Transverse colon (tissue), 4 donors: ENCODE data around the gene KTN1. TPM values are rescaled to one million over a fixed set of nuclear protein-coding genes. Genes with fewer than 3 reads are reported as not detected.

Source experiments
- DNase-seq: peaks from one replicate; pipeline ENCODE4 v3.0.0-alpha.2; 2019
- H3K27ac ChIP-seq, 4 donors: fragments of 200-600 bp; sonication (generic); 2 replicates each; pipeline ENCODE4 v1.5.1; 2016 to 2018; ENCODE audit warnings: inconsistent platforms in 4 of 4
- H3K27me3 ChIP-seq: fragments of 200-600 bp; sonication (generic); 2 replicates; pipeline ENCODE4 v1.5.1; 2017; ENCODE audit warnings: inconsistent platforms
- H3K36me3 ChIP-seq, 4 donors: fragments of 200-600 bp; sonication (generic); 2 replicates each; pipeline ENCODE4 v1.5.1; 2017 to 2019; ENCODE audit warnings: inconsistent platforms in 4 of 4
- H3K4me1 ChIP-seq, 4 donors: fragments of 200-600 bp; sonication (generic); 2 replicates each; pipeline ENCODE4 v1.5.1; 2017 to 2020; ENCODE audit warnings: inconsistent platforms in 4 of 4
- H3K4me3 ChIP-seq, 4 donors: fragments of 200-600 bp; sonication (generic); 1 replicate in 1 of 4; 2 replicates in 3 of 4; pipeline versions ENCODE4 v1.5.1 to v1.6.1; 2017 to 2019; ENCODE audit warnings: inconsistent platforms in 4 of 4
- H3K9me3 ChIP-seq, 2 donors: fragments of 200-600 bp; sonication (generic); 2 replicates each; pipeline ENCODE4 v1.5.1; 2017 to 2019; ENCODE audit warnings: inconsistent platforms in 2 of 2
- EP300 ChIP-seq: sonication (generic); formaldehyde crosslinking; IDR thresholded peaks from one replicate; pipeline ENCODE4 v1.6.1; 2017; ENCODE audit warnings: antibody characterized with exemption, low read depth
- POLR2A ChIP-seq: fragments of 450-650 bp; IDR thresholded peaks from one replicate; pipeline ENCODE4 v1.6.1; 2016; ENCODE audit warnings: antibody characterized with exemption, mild to moderate bottlenecking, moderate library complexity
- POLR2AphosphoS5 ChIP-seq, 3 donors: sonication (generic); formaldehyde crosslinking; IDR thresholded peaks; one replicate each; pipeline ENCODE4 v1.6.1; 2016; ENCODE audit warnings: antibody characterized with exemption in 3 of 3
- WGBS, 2 donors: methylation state at CpG; one replicate each; pipeline ENCODE4 v1.1.5; 2018; ENCODE audit warnings: low coverage in 1 of 2; 5-methylcytosine and 5-hydroxymethylcytosine counted together
- in situ Hi-C, 4 donors: fragments of 200-750 bp; cut with MboI; loops; one replicate each; pipeline versions ENCODE4 v1.15.0 to v1.15.1; 2017; ENCODE audit warnings: low sequenced_read_pairs in 3 of 4, low pct_ligation_motif_present in 1 of 4, low pct_unique_long_range_greater_than_20kb in 1 of 4
- intact Hi-C: fragments of 100-400 bp; cut with DNase I; formaldehyde crosslinking; loops from one replicate; pipeline ENCODE4 v1.15.1; 2023; ENCODE audit warnings: low total_unique reads
- total RNA-seq, 4 donors: library from RNA; depleted of rRNA; stranded (reverse); fragments of >200 nt; gene quantifications; one replicate each; pipeline ENCODE4 v1.1.0, GENCODE V29; 2016
- TF ChIP-seq, protein P1 (sequence below), 5 experiments: fragments of 200-600 bp in 3 of 5; fragments of 450-650 bp in 2 of 5; sonication (generic) in 3 of 5; IDR thresholded peaks; 1 replicate in 2 of 5; 2 replicates in 3 of 5; pipeline ENCODE4 v1.5.1; 2016 to 2017; ENCODE audit warnings: antibody characterized with exemption in 5 of 5, inconsistent platforms in 3 of 5, mild to moderate bottlenecking in 2 of 5, moderate library complexity in 1 of 5

Gene KTN1, protein sequence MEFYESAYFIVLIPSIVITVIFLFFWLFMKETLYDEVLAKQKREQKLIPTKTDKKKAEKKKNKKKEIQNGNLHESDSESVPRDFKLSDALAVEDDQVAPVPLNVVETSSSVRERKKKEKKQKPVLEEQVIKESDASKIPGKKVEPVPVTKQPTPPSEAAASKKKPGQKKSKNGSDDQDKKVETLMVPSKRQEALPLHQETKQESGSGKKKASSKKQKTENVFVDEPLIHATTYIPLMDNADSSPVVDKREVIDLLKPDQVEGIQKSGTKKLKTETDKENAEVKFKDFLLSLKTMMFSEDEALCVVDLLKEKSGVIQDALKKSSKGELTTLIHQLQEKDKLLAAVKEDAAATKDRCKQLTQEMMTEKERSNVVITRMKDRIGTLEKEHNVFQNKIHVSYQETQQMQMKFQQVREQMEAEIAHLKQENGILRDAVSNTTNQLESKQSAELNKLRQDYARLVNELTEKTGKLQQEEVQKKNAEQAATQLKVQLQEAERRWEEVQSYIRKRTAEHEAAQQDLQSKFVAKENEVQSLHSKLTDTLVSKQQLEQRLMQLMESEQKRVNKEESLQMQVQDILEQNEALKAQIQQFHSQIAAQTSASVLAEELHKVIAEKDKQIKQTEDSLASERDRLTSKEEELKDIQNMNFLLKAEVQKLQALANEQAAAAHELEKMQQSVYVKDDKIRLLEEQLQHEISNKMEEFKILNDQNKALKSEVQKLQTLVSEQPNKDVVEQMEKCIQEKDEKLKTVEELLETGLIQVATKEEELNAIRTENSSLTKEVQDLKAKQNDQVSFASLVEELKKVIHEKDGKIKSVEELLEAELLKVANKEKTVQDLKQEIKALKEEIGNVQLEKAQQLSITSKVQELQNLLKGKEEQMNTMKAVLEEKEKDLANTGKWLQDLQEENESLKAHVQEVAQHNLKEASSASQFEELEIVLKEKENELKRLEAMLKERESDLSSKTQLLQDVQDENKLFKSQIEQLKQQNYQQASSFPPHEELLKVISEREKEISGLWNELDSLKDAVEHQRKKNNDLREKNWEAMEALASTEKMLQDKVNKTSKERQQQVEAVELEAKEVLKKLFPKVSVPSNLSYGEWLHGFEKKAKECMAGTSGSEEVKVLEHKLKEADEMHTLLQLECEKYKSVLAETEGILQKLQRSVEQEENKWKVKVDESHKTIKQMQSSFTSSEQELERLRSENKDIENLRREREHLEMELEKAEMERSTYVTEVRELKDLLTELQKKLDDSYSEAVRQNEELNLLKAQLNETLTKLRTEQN (N-terminal part only)
- total RNA-seq = 100 to 1,000 TPM; 101 to 279 (median 129) TPM

DNA sequence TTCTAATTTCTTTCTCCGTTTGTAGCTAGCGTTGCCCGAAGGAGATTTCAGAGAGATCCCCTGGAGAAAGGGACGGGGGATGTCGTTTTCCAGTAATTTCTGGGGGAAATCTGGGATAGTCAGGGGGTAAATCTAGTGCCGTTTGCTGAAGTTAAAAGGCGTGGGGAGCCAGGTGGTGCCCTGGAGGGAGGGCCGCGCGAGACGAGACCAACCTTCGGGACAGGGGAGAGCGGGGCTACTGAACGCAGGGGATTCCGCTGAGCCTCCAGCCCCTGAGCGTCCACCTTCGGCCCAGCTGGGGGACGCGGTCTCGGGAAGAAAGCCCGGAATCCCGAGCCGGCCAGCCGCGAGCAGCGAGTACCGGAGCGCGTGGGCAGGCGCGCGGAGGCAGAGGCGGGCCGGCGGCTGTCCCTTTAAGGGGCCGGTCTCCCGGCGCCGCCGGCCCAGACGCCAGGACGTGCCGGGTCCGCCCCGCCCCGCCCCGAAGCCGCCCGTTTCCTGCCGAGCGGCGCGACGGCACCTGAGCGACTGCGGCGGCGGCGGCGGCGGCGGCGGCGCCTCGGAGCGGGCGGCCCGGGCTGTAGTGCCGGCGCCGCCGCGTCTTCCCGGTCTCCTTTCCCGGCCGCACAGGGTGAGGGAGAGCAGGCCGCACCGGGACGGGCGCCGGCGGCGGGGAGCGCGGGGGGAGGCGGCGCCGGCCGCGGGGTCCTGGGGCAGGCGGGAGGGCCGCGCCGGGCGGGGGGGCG lies at the start of gene KTN1:
TSS of gene KTN1 (plus strand) at position 484 of the 746 bp plus-strand sequence. CDS start 31,842 bp downstream, outside the sequence.
- peak within 1 kb of the TSS; percentile 95 to 99 (median 97) for H3K27ac ChIP-seq
- intact Hi-C loops (loop anchor here (2.0 kb wide), 1 partner anchor 55 kb away; no protein-coding TSS in a partner anchor), in situ Hi-C loops (no loop called here)
- 0% methylated on average over 6 to 20 of the region's 96 CpGs for WGBS, 2 donors
- no peaks in the 10 kb centered on the region for H3K36me3 ChIP-seq
- peak in 2 of 3 donors; percentile 45 to 47 for TF ChIP-seq POLR2AphosphoS5 (IDR thresholded peaks at IDR 0.05)
- TF ChIP-seq, protein P1, sequence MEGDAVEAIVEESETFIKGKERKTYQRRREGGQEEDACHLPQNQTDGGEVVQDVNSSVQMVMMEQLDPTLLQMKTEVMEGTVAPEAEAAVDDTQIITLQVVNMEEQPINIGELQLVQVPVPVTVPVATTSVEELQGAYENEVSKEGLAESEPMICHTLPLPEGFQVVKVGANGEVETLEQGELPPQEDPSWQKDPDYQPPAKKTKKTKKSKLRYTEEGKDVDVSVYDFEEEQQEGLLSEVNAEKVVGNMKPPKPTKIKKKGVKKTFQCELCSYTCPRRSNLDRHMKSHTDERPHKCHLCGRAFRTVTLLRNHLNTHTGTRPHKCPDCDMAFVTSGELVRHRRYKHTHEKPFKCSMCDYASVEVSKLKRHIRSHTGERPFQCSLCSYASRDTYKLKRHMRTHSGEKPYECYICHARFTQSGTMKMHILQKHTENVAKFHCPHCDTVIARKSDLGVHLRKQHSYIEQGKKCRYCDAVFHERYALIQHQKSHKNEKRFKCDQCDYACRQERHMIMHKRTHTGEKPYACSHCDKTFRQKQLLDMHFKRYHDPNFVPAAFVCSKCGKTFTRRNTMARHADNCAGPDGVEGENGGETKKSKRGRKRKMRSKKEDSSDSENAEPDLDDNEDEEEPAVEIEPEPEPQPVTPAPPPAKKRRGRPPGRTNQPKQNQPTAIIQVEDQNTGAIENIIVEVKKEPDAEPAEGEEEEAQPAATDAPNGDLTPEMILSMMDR (IDR thresholded peaks at IDR 0.05) = no peak
- TF ChIP-seq POLR2A = peak; percentile 33
- no peak for TF ChIP-seq EP300
- peaks cover 14 to 45% (median 33%) of the 10 kb centered on the region in 4 donors for H3K4me1 ChIP-seq
- H3K27me3 ChIP-seq = no peaks in the 10 kb centered on the region
- DNase-seq = peak; percentile 89
- no peaks in the 10 kb centered on the region for H3K9me3 ChIP-seq
- peak within 1 kb of the TSS; percentile 86 to 100 (median 95) for H3K4me3 ChIP-seq

DNA sequence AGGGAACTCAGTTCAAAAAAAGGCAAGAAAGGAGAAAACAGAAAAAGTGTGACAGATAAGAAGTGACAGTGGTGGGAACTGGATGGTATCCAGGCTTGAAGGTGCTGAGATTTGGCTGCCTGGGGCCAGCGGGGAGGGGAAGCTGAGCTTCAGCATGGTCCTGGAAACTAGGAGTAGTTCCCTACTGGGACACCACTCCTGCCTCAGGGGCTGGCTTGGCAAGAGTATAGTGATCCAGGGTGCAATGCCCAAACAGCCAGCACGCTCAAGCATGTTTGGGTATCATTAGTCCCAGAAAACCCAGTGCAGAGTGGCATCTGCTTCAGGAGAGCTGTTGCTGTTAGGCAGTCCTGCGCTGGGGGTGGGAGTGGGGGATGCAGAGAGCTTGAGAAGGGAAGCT lies 49.5 kb upstream of the KTN1 start:
- no peaks in the 10 kb centered on the region for H3K36me3 ChIP-seq
- DNase-seq = no peak
- H3K27me3 ChIP-seq = no peaks in the 10 kb centered on the region
- H3K4me1 ChIP-seq = no peaks in the 10 kb centered on the region
- in situ Hi-C loops = no loop called here
- H3K27ac ChIP-seq = no peak overlapping the region
- H3K9me3 ChIP-seq = no peaks in the 10 kb centered on the region
- intact Hi-C loops = no loop called here
- no peak overlapping the region for H3K4me3 ChIP-seq
- TF ChIP-seq POLR2AphosphoS5 (IDR thresholded peaks at IDR 0.05) (no peak), EP300 (no peak), POLR2A (no peak)
- TF ChIP-seq, protein P1 (IDR thresholded peaks at IDR 0.05) = no peak
- 60 to 95% methylated on average over 1 to 3 of the region's 3 CpGs for WGBS, 2 donors

DNA sequence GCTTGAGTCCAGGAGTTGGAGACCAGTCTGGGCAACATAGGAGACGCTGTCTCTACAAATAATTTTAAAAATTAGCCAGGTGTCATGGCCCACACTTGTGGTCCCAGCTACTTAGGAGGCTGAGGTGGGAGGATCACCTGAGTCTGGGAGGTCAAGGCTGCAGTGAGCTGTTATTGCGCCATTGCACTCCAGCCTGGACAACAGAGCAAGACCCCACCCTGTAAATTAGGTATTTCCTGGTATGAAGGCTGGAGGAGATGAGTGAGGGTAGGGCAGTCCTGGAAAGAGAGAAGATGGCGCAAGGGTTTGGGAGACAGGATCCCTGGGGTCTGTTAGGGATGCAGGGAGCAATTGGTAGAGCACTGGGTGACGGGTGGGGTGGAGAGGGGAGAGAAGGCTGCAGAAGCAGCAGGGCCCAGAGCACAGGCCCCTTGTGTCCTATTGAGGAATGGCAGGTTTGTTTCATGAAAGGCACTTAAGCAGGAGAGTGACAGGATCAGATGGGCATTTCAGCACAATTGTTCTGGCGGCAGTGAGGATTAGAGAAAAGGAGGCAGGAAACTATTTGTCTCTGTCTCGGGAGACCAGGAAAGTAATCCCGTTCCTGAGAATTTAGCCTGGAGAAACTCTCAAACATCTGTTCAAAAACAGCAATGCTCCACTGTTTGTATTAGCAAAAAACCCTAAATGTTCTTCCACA lies 47.2 kb upstream of the KTN1 start:
- Histone ChIP-seq H3K27me3 (no peaks in the 10 kb centered on the region), H3K4me1 (no peaks in the 10 kb centered on the region), H3K4me3 (no peak overlapping the region), H3K9me3 (peaks cover 0 to 3% of the 10 kb centered on the region in 2 donors), H3K36me3 (no peaks in the 10 kb centered on the region), H3K27ac (no peak overlapping the region)
- 83 to 91% methylated on average over 7 of the region's 7 CpGs for WGBS, 2 donors
- in situ Hi-C loops (no loop called here), intact Hi-C loops (no loop called here)
- TF ChIP-seq, protein P1 (IDR thresholded peaks at IDR 0.05) = no peak
- TF ChIP-seq POLR2A = no peak
- no peak for TF ChIP-seq EP300
- no peak for TF ChIP-seq POLR2AphosphoS5 (IDR thresholded peaks at IDR 0.05)
- DNase-seq = no peak
